Glomerular endothelial cell (primary cell): ENCODE data around the gene GAD1. TPM values are rescaled to one million over a fixed set of nuclear protein-coding genes. Genes with fewer than 3 reads are reported as not detected.

ENCODE experiments used
- DNase-seq: peaks from one replicate; pipeline ENCODE4 v3.0.0-alpha.2; 2011; ENCODE audit warnings: low read depth, low spot score; ENCODE audit errors: extremely low read depth
- total RNA-seq: library from RNA; depleted of rRNA; stranded (reverse); fragments of >200 nt; gene quantifications from 2 replicates; pipeline ENCODE4 v1.2.3, GENCODE V29; 2015

The GAD1 gene
- total RNA-seq, 1 donor from 2014 or later, result 0.35 TPM

- DNase-seq, result no peak
These were observed 677 bp downstream of the GAD1 start for GRCh38 chr2:170817093-170818035.

DNA sequence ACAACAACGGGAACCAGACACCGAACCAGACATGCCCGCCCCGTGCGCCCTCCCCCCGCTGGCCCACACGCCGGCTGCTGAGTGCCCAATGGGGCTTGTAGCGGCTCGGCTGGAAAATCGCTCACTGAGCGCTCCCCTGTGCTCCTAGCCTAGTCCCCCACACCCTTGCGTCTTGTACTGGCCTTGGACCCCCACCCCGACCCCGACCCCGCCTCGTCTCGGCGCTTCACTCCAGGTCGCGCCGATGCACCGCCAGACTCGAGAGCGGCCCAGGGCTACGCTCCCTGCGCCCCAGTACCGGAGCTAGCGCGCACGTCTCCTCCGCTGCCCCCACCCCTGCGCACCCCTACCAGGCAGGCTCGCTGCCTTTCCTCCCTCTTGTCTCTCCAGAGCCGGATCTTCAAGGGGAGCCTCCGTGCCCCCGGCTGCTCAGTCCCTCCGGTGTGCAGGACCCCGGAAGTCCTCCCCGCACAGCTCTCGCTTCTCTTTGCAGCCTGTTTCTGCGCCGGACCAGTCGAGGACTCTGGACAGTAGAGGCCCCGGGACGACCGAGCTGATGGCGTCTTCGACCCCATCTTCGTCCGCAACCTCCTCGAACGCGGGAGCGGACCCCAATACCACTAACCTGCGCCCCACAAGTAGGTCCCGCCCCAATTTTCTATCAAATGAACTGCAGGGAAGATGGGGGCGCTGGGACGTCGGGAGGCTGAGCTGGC is 1.5 kb downstream of the GAD1 start:
- DNase-seq, result no peak

DNA sequence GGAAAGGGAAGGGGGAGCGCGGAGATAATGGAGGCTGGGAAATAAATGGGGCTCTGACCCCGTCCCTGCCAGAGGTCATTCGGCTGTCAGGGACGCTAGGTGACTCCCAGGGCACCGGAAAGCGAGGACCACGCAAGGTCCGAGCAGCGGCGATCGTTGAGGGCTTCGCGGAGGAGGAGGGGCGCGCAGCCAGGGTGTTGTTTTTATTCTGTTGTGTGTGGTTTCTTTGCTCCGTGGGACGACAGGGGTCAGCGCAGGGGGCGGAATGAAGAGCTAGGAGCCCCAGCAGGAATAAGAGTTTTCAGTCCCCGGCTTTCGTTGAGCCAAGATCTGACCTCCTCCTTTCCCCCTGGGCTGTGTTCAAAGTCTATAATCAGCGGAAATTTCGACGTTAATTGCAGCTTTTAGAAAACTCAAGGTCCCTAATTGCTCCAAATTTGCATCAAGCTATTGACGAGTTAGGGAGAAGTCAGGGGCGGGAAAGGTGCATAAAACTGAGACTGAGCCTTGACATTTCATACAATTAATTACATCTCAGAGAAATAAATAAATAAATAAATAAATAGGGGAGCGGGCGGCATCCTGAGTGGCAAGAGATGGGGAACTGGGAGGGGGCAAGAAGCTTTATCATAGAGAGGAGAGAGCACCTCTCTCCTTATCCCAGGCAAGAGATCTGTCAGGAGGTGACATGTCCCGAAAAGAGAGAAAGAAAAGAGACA is 2.2 kb downstream of the GAD1 start:
- DNase-seq, result no peak

- DNase-seq, result no peak
These were observed 3.3 kb downstream of the GAD1 start for GRCh38 chr2:170819680-170820664.

- no peak for DNase-seq
These were observed 4.3 kb downstream of the GAD1 start for GRCh38 chr2:170820757-170821530.

- no peak for DNase-seq
These were observed 5.0 kb downstream of the GAD1 start for GRCh38 chr2:170821531-170822289.

GRCh38 chr2:170822290-170823087 is 5.8 kb downstream of the GAD1 start:
- no peak for DNase-seq

- no peak for DNase-seq
These were observed 6.6 kb downstream of the GAD1 start for GRCh38 chr2:170823088-170823897.

DNA sequence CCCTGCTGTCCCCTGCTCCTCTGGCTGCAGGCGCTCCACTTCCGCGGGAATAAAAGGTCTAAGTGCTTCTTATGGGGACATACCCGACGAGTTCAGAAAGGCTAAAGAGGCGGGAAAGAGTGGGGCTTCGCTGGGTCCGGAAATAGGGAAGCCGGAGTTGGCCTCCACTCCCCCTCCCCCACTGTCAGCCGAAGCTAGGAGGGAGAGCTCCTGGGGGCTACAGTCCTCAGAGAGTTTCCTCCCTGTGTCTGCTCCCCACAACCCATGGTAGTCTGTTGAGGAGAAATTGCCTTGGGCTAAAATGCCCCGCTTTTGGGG is 7.2 kb downstream of the GAD1 start:
- DNase-seq, result no peak

GRCh38 chr2:170824526-170825015 is 7.9 kb downstream of the GAD1 start:
- no peak for DNase-seq

GRCh38 chr2:170827841-170828532 is 11.3 kb downstream of the GAD1 start:
- no peak for DNase-seq

DNA sequence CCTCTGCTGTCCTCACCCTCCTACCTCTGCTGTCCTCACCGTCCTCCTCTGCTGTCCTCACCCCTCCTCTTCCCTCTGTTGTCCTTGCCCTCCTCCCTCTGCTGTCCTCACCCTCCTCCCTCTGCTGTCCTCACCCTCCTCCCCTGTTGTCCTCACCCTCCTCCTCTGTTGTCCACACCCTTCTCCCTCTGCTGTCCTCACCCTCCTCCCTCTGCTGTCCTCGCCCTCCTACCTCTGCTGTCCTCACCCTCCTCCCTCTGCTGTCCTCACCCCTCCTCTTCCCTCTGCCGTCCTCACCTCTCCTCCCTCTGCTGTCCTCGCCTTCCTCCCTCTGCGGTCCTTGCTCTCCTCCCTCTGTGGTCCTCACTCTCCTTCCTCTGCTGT is 11.8 kb downstream of the GAD1 start:
- no peak for DNase-seq

GRCh38 chr2:170829036-170829435 is 12.3 kb downstream of the GAD1 start:
- no peak for DNase-seq

- DNase-seq, result no peak
These were observed 13.5 kb downstream of the GAD1 start for GRCh38 chr2:170830166-170830565.

DNA sequence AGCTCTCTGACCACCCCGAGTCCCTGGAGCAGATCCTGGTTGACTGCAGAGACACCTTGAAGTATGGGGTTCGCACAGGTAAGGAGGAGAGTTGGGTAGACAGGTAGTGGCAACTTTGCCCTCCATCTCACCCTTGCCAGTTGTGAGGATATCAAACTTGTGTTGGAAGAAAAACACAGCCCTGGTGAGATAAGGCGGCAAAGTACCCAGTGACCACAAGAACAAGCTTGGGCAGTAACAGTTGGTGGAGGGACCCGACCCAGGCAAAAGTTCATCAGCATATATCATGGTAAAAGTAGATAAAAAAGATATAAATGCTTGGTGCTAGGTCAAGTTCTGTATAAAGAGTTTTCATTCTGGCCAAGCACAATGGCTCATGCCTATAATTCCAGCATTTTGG is 14.4 kb downstream of the GAD1 start:
- no peak for DNase-seq

DNA sequence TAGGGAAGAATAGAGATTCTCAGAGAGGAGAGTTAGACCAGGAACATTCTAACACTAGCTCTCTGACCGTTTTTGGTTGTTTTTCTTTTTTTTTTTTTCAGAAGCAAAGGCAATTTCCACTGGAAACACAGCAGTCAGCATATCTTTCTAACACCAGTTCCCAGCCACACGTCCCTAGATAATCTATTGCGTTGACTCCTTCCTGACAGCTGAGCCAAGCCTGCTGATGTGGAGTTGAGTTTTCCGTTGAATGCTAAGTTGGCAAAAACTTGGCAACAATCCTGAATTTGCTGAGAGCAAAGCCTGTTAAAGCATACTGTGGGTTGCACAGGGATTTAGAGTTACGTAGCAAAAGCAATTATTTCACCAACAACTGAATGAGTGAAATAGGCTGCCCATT is 19.3 kb downstream of the GAD1 start:
- DNase-seq, result no peak
